ENCODE measurements around the gene LMAN2. TPM values are rescaled to one million over a fixed set of nuclear protein-coding genes. Genes with fewer than 3 reads are reported as not detected.

The LMAN2 gene
- total RNA-seq, 1 donor: 190 TPM

GRCh38 chr5:177367981-177368868, 16.8 kb upstream of the LMAN2 start:
- no peak for DNase-seq (ENCODE audit: low read depth)
- no peak overlapping the region for H3K4me3 ChIP-seq (ENCODE audit: low read depth, low read length)
- TF ChIP-seq, protein P1, sequence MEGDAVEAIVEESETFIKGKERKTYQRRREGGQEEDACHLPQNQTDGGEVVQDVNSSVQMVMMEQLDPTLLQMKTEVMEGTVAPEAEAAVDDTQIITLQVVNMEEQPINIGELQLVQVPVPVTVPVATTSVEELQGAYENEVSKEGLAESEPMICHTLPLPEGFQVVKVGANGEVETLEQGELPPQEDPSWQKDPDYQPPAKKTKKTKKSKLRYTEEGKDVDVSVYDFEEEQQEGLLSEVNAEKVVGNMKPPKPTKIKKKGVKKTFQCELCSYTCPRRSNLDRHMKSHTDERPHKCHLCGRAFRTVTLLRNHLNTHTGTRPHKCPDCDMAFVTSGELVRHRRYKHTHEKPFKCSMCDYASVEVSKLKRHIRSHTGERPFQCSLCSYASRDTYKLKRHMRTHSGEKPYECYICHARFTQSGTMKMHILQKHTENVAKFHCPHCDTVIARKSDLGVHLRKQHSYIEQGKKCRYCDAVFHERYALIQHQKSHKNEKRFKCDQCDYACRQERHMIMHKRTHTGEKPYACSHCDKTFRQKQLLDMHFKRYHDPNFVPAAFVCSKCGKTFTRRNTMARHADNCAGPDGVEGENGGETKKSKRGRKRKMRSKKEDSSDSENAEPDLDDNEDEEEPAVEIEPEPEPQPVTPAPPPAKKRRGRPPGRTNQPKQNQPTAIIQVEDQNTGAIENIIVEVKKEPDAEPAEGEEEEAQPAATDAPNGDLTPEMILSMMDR (IDR thresholded peaks at IDR 0.05; ENCODE audit: insufficient read depth, low read length): no peak

- TF ChIP-seq, protein P1 (IDR thresholded peaks at IDR 0.05; ENCODE audit: insufficient read depth, low read length): peak; percentile 1
- DNase-seq (ENCODE audit: low read depth): no peak
- H3K4me3 ChIP-seq (ENCODE audit: low read depth, low read length): peak overlapping the region; percentile 57
Measured at GRCh38 chr5:177367323-177367848, 15.9 kb upstream of the LMAN2 start.

- TF ChIP-seq, protein P1 (IDR thresholded peaks at IDR 0.05; ENCODE audit: insufficient read depth, low read length): no peak
- DNase-seq (ENCODE audit: low read depth): peak; percentile 79
- peak overlapping the region; percentile 57 for H3K4me3 ChIP-seq (ENCODE audit: low read depth, low read length)
Measured at GRCh38 chr5:177366528-177367322, 15.3 kb upstream of the LMAN2 start.

GRCh38 chr5:177365845-177366527, 14.5 kb upstream of the LMAN2 start:
- no peak for DNase-seq (ENCODE audit: low read depth)
- TF ChIP-seq, protein P1 (IDR thresholded peaks at IDR 0.05; ENCODE audit: insufficient read depth, low read length): no peak

DNA sequence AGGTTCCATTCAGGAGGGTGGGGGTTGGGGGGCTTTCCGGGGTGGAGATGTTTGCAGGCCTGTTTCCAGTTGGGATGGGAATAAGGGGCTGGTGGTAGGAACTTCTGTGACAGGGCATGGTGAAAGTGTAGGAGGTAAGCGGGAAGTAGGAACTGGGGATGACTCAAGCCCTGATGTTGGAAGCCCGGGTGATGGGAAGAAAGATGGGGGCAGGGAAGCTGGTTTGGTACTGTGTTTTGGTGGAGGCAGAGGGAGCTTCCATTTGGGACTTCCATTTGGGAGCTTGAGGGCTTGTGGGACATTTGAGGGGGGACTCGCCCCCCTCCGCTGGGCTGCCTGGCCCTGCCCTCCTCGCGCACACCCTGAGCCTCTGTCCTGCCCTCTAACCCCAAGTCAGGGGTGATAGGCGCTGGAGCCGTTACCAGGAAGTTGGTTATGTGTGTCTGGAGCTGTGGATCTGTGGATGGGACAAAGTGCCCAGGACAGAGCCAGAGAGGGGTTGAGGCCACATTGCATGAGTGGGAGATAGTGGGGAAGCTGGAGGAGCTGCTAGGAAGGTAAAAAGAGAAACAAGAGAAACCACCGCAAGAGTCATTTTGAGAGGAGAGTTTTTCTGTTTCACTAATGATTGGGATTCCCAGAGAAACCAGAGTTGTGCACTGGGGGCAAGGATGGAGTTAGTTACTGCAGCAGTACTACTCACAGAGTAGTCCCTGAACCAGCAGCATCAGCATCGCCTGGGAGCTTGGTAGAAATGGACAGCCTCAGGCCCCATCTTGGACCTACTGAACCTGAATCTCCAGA, 12.9 kb upstream of the LMAN2 start:
- no peak overlapping the region for H3K4me3 ChIP-seq (ENCODE audit: low read depth, low read length)
- no peak for DNase-seq (ENCODE audit: low read depth)
- TF ChIP-seq, protein P1 (IDR thresholded peaks at IDR 0.05; ENCODE audit: insufficient read depth, low read length): no peak

More at GRCh38 chr5:177365845-177366527, 14.5 kb upstream of the LMAN2 start:
- H3K4me3 ChIP-seq (ENCODE audit: low read depth, low read length): no peak overlapping the region

Measured in fibroblast of the aortic adventitia (primary cell).